HEK293 (cell line): ENCODE measurements around the gene NEK6.

ENCODE experiments used
- CTCF ChIA-PET: fragments of 350-600 bp; formaldehyde crosslinking; extraction: SDS; loops from one replicate; lab custom pipeline; 2021; ENCODE audit warnings: antibody characterized with exemption; lab: Yijun Ruan, JAX
- POLR2A ChIA-PET: fragments of 300-600 bp; formaldehyde crosslinking; extraction: SDS; loops from one replicate; lab custom pipeline; 2020; ENCODE audit warnings: antibody characterized with exemption, inconsistent platforms; lab: Yijun Ruan, JAX
- H3K27ac ChIP-seq: fragments of 200-500 bp; sonication (Bioruptor generic); 2 replicates; pipeline ENCODE4 v1.5.1; 2014; ENCODE audit warnings: low read depth, low read length, control low read depth, inconsistent platforms; ENCODE audit errors: extremely low read depth
- H3K36me3 ChIP-seq, 2 experiments: fragments of 200-500 bp in 1 of 2; sonication (Bioruptor generic) in 1 of 2; 1 replicate in 1 of 2; 2 replicates in 1 of 2; pipeline ENCODE4 v1.5.1; 2014 to 2017; ENCODE audit warnings: inconsistent platforms in 2 of 2, low read length in 2 of 2; ENCODE audit not compliant: control insufficient read depth in 2 of 2, insufficient read depth in 1 of 2
- H3K4me1 ChIP-seq: fragments of 200-500 bp; sonication (Bioruptor generic); 2 replicates; pipeline ENCODE4 v1.5.1; 2014; ENCODE audit warnings: mild to moderate bottlenecking, low read length, inconsistent platforms; ENCODE audit not compliant: control insufficient read depth, insufficient read depth
- H3K4me3 ChIP-seq: 2 replicates; pipeline ENCODE4 v1.5.1; 2011; ENCODE audit warnings: low read depth, mild to moderate bottlenecking, control low read depth, low read length, moderate library complexity
- H3K9me3 ChIP-seq: fragments of 200-500 bp; sonication (Bioruptor generic); 2 replicates; pipeline ENCODE4 v1.5.1; 2014; ENCODE audit warnings: low read depth, low read length, inconsistent platforms; ENCODE audit not compliant: control insufficient read depth, insufficient read depth
- GLIS1 ChIP-seq: fragments of 450-650 bp; formaldehyde crosslinking; IDR thresholded peaks from 2 replicates; pipeline ENCODE4 v1.5.1; 2016; ENCODE audit warnings: missing biosample characterization, missing genetic modification characterization
- ZBTB17 ChIP-seq: fragments of 450-650 bp; formaldehyde crosslinking; IDR thresholded peaks from 2 replicates; pipeline ENCODE4 v1.5.1; 2016; ENCODE audit warnings: missing biosample characterization, missing genetic modification characterization
- ZNF146 ChIP-seq: fragments of 450-650 bp; formaldehyde crosslinking; IDR thresholded peaks from 2 replicates; pipeline ENCODE4 v1.5.1; 2016; ENCODE audit warnings: missing biosample characterization, missing genetic modification characterization
- ZNF155 ChIP-seq: fragments of 450-650 bp; formaldehyde crosslinking; IDR thresholded peaks from 2 replicates; pipeline ENCODE4 v1.5.1; 2016; ENCODE audit warnings: missing biosample characterization, missing genetic modification characterization
- ZNF214 ChIP-seq: fragments of 450-650 bp; formaldehyde crosslinking; IDR thresholded peaks from 2 replicates; pipeline ENCODE4 v1.5.1; 2017; ENCODE audit warnings: missing biosample characterization, mild to moderate bottlenecking, missing genetic modification characterization, borderline replicate concordance
- ZNF473 ChIP-seq: fragments of 450-650 bp; formaldehyde crosslinking; IDR thresholded peaks from 2 replicates; pipeline ENCODE4 v1.5.1; 2017; ENCODE audit warnings: missing biosample characterization, missing genetic modification characterization
- ZNF610 ChIP-seq: fragments of 450-650 bp; formaldehyde crosslinking; IDR thresholded peaks from 2 replicates; pipeline ENCODE4 v1.5.1; 2016; ENCODE audit warnings: missing biosample characterization, missing genetic modification characterization, borderline replicate concordance
- ZNF624 ChIP-seq: fragments of 450-650 bp; formaldehyde crosslinking; IDR thresholded peaks from 2 replicates; pipeline ENCODE4 v1.5.1; 2017; ENCODE audit warnings: missing biosample characterization, missing genetic modification characterization
- ZNF654 ChIP-seq: fragments of 450-650 bp; formaldehyde crosslinking; IDR thresholded peaks from 2 replicates; pipeline ENCODE4 v1.5.1; 2016; ENCODE audit warnings: low read depth, missing biosample characterization, missing genetic modification characterization
- ZSCAN16 ChIP-seq: fragments of 450-650 bp; formaldehyde crosslinking; IDR thresholded peaks from 2 replicates; pipeline ENCODE4 v1.5.1; 2016; ENCODE audit warnings: missing biosample characterization, missing genetic modification characterization
- TF ChIP-seq, protein P1 (sequence below): fragments of 450-650 bp; formaldehyde crosslinking; IDR thresholded peaks from 2 replicates; pipeline ENCODE4 v1.5.1; 2016; ENCODE audit warnings: missing biosample characterization, missing genetic modification characterization
- TF ChIP-seq, protein P2 (sequence below): fragments of 450-650 bp; formaldehyde crosslinking; IDR thresholded peaks from 2 replicates; pipeline ENCODE4 v1.5.1; 2016; ENCODE audit warnings: missing biosample characterization, missing genetic modification characterization, borderline replicate concordance
- TF ChIP-seq, protein P3 (sequence below): fragments of 450-650 bp; formaldehyde crosslinking; IDR thresholded peaks from 2 replicates; pipeline ENCODE4 v1.5.1; 2016; ENCODE audit warnings: missing biosample characterization, missing genetic modification characterization
- TF ChIP-seq, protein P4 (sequence below): fragments of 450-650 bp; formaldehyde crosslinking; IDR thresholded peaks from 2 replicates; pipeline ENCODE4 v1.5.1; 2017; ENCODE audit warnings: missing biosample characterization, missing genetic modification characterization

Gene NEK6

DNA sequence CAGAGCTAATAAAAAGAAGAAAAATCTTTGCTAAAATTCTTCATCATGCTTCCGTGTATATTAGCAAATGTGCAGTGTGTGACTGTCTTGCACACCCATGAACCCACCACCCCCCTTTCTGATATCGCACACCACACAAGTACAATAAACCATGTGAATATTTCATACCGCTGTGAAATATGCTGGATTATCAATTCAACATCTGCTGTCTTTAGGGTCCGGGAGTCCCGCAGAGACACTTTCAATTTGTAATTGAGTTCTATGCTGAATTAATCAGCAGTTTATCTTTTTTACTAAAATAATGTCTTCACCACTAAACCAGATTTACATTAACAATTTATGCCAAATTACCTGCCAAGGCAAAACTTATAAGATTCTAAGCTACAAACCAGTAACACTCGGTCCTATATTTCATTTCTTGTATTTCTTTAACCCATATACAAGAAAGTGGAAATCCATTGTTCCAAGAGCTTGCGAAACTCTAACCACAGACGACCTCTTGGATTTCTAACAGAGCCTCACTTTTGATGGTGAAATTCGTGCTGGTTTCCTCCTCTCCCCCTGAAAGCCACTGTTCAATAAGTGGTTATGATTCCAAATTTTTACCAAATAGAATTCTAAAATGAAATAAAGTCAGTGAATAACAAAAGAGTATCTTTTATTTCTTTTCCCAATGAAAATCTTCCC, 113.3 kb downstream of the NEK6 start:
- ChIA-PET POLR2A (no interaction called here), CTCF (interaction anchor here (0.6 to 0.7 kb wide), 2 partner anchors 148 to 404 kb away, joined by 3 to 4 read pairs; no protein-coding TSS in a partner anchor)
- no peaks in the 10 kb centered on the region for H3K9me3 ChIP-seq
- no peak overlapping the region for H3K27ac ChIP-seq
- H3K4me3 ChIP-seq: no peak overlapping the region
- peaks cover 0 to 8% of the 10 kb centered on the region in 2 experiments; a peak in 2 of 3 replicates for H3K36me3 ChIP-seq
- peaks cover 2% of the 10 kb centered on the region; the same call in 1 of the 2 replicates for H3K4me1 ChIP-seq
- TF ChIP-seq, protein P1, sequence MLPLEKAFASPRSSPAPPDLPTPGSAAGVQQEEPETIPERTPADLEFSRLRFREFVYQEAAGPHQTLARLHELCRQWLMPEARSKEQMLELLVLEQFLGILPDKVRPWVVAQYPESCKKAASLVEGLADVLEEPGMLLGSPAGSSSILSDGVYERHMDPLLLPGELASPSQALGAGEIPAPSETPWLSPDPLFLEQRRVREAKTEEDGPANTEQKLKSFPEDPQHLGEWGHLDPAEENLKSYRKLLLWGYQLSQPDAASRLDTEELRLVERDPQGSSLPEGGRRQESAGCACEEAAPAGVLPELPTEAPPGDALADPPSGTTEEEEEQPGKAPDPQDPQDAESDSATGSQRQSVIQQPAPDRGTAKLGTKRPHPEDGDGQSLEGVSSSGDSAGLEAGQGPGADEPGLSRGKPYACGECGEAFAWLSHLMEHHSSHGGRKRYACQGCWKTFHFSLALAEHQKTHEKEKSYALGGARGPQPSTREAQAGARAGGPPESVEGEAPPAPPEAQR: no peak
- no peak for TF ChIP-seq ZNF155 (tag by site-specific recombination)
- no peak for TF ChIP-seq ZNF654 (tag by site-specific recombination)
- TF ChIP-seq ZNF624: no peak
- TF ChIP-seq, protein P2, sequence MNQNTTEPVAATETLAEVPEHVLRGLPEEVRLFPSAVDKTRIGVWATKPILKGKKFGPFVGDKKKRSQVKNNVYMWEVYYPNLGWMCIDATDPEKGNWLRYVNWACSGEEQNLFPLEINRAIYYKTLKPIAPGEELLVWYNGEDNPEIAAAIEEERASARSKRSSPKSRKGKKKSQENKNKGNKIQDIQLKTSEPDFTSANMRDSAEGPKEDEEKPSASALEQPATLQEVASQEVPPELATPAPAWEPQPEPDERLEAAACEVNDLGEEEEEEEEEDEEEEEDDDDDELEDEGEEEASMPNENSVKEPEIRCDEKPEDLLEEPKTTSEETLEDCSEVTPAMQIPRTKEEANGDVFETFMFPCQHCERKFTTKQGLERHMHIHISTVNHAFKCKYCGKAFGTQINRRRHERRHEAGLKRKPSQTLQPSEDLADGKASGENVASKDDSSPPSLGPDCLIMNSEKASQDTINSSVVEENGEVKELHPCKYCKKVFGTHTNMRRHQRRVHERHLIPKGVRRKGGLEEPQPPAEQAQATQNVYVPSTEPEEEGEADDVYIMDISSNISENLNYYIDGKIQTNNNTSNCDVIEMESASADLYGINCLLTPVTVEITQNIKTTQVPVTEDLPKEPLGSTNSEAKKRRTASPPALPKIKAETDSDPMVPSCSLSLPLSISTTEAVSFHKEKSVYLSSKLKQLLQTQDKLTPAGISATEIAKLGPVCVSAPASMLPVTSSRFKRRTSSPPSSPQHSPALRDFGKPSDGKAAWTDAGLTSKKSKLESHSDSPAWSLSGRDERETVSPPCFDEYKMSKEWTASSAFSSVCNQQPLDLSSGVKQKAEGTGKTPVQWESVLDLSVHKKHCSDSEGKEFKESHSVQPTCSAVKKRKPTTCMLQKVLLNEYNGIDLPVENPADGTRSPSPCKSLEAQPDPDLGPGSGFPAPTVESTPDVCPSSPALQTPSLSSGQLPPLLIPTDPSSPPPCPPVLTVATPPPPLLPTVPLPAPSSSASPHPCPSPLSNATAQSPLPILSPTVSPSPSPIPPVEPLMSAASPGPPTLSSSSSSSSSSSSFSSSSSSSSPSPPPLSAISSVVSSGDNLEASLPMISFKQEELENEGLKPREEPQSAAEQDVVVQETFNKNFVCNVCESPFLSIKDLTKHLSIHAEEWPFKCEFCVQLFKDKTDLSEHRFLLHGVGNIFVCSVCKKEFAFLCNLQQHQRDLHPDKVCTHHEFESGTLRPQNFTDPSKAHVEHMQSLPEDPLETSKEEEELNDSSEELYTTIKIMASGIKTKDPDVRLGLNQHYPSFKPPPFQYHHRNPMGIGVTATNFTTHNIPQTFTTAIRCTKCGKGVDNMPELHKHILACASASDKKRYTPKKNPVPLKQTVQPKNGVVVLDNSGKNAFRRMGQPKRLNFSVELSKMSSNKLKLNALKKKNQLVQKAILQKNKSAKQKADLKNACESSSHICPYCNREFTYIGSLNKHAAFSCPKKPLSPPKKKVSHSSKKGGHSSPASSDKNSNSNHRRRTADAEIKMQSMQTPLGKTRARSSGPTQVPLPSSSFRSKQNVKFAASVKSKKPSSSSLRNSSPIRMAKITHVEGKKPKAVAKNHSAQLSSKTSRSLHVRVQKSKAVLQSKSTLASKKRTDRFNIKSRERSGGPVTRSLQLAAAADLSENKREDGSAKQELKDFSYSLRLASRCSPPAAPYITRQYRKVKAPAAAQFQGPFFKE: no peak
- no peak for TF ChIP-seq ZNF146 (tag by site-specific recombination)
- TF ChIP-seq ZSCAN16: no peak
- no peak for TF ChIP-seq ZNF214 (tag by site-specific recombination)

DNA sequence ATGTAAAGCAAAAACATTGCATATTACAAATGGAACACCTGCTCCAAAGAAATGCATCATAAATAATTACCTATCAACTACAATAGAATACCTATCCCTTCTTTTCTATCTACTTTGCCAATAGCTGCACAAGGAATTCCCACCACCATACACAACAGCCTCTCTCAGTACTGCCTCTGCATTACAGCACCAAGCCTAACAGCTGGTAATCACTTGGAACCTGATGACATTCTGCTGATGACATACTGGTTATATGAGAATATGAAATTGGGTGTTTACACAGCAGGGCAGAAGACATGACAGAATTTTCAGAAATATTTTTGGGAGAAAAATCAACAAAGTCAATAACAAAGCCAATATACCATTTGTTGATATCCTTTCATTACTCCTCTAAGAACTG, 114.3 kb downstream of the NEK6 start:
- POLR2A ChIA-PET: no interaction called here
- Histone ChIP-seq H3K27ac (no peak overlapping the region), H3K4me3 (no peak overlapping the region), H3K36me3 (peaks cover 0 to 14% of the 10 kb centered on the region in 2 experiments; a peak in 2 of 3 replicates), H3K4me1 (peaks cover 2% of the 10 kb centered on the region; the same call in 1 of the 2 replicates), H3K9me3 (no peaks in the 10 kb centered on the region)
- CTCF ChIA-PET: interaction anchor here (0.7 kb wide), 1 partner anchor 149 kb away, joined by 3 read pairs; no protein-coding TSS in a partner anchor
- TF ChIP-seq ZBTB17 (tag by site-specific recombination) (no peak), ZNF610 (tag by site-specific recombination) (no peak), GLIS1 (tag by site-specific recombination) (no peak), ZNF473 (no peak)
- TF ChIP-seq, protein P3, sequence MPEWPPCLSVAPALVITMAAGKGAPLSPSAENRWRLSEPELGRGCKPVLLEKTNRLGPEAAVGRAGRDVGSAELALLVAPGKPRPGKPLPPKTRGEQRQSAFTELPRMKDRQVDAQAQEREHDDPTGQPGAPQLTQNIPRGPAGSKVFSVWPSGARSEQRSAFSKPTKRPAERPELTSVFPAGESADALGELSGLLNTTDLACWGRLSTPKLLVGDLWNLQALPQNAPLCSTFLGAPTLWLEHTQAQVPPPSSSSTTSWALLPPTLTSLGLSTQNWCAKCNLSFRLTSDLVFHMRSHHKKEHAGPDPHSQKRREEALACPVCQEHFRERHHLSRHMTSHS (tag by site-specific recombination): no peak
- TF ChIP-seq, protein P4, sequence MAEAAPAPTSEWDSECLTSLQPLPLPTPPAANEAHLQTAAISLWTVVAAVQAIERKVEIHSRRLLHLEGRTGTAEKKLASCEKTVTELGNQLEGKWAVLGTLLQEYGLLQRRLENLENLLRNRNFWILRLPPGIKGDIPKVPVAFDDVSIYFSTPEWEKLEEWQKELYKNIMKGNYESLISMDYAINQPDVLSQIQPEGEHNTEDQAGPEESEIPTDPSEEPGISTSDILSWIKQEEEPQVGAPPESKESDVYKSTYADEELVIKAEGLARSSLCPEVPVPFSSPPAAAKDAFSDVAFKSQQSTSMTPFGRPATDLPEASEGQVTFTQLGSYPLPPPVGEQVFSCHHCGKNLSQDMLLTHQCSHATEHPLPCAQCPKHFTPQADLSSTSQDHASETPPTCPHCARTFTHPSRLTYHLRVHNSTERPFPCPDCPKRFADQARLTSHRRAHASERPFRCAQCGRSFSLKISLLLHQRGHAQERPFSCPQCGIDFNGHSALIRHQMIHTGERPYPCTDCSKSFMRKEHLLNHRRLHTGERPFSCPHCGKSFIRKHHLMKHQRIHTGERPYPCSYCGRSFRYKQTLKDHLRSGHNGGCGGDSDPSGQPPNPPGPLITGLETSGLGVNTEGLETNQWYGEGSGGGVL: no peak
